HepG2 (cell line): Measurements from ENCODE around the gene TBC1D20. TPM values are rescaled to one million over a fixed set of nuclear protein-coding genes. Genes with fewer than 3 reads are reported as not detected.

Source experiments
- BRD4 ChIP-seq: sonication (generic); formaldehyde crosslinking; IDR thresholded peaks from 2 replicates; pipeline ENCODE4 v1.4.0; 2020; ENCODE audit warnings: missing genetic modification reagents
- CEBPB ChIP-seq: IDR thresholded peaks from 2 replicates; pipeline ENCODE4 v1.6.1; 2011; ENCODE audit warnings: low read depth, low read length, improper control_type of control experiment, borderline replicate concordance
- DNMT3B ChIP-seq: conservative IDR thresholded peaks from 2 replicates; pipeline ENCODE4 v1.6.1; 2016; ENCODE audit warnings: missing biosample characterization, control low read depth
- NRL ChIP-seq: sonication (generic); formaldehyde crosslinking; IDR thresholded peaks from 2 replicates; pipeline ENCODE4 v1.5.0; 2020; ENCODE audit warnings: missing genetic modification reagents, mild to moderate bottlenecking, moderate library complexity, borderline replicate concordance
- ZNF598 ChIP-seq: sonication (generic); formaldehyde crosslinking; IDR thresholded peaks from 2 replicates; pipeline ENCODE4 v1.5.1; 2020; ENCODE audit warnings: mild to moderate bottlenecking, missing genetic modification reagents, borderline replicate concordance
- polyA plus RNA-seq, 8 experiments: library from polyadenylated mRNA; depleted of rRNA in 3 of 8; stranded (reverse) in 7 of 8; unstranded in 1 of 8; fragments of >200 nt; fragmentation: Illumina TruSeq in 4 of 8; extraction: Trizol in 4 of 8; gene quantifications; 2 replicates each; pipeline versions ENCODE4 v1.2.1 to v1.2.3, GENCODE V29; 2011 to 2016; ENCODE audit warnings: low read depth in 4 of 8, missing spikeins in 1 of 8, mixed read lengths in 1 of 8; ENCODE audit not compliant: insufficient read depth in 1 of 8
- total RNA-seq, 5 experiments: library from RNA; depleted of rRNA; stranded (reverse); fragments of >200 nt; fragmentation: Illumina TruSeq; extraction: Trizol; gene quantifications; 2 replicates each; pipeline ENCODE4 v1.2.3, GENCODE V29; 2016; ENCODE audit warnings: low read depth in 1 of 5
- TF ChIP-seq, protein P1 (sequence below): IDR thresholded peaks from 2 replicates; pipeline ENCODE4 v1.6.1; 2018; ENCODE audit warnings: missing genetic modification reagents
- TF ChIP-seq, protein P2 (sequence below): sonication (generic); formaldehyde crosslinking; IDR thresholded peaks from 2 replicates; pipeline ENCODE4 v1.4.0; 2020; ENCODE audit warnings: missing genetic modification reagents
- TF ChIP-seq, protein P3 (sequence below): sonication (generic); formaldehyde crosslinking; conservative IDR thresholded peaks from 2 replicates; pipeline ENCODE4 v1.8.1; 2023; ENCODE audit warnings: missing genetic modification reagents

TBC1D20 gene
- total and polyA plus RNA-seq, 2 of the 13 experiments (the other 11 are each of a cell fraction or from before 2014, with no cell fraction given), result 36.6 to 47.1 TPM

DNA sequence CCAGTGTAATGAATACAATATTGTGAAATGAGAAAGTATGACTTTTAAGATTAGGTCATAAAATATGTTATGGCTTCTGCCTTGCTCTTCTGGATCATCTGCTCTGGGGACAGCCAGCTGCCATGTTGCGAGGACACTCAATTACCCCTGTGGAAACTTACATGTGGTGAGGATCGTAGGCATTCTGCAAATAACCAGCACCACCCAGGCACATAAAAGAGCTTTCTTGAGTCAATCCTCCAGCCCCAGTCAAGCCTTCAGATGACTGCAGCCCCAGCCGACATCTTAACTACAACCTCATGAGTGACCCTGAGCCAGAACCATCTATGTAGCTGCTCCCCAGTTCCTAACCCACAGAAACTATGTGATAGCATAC, 58.8 kb downstream of the TBC1D20 start (continued):
- TF ChIP-seq, protein P1, sequence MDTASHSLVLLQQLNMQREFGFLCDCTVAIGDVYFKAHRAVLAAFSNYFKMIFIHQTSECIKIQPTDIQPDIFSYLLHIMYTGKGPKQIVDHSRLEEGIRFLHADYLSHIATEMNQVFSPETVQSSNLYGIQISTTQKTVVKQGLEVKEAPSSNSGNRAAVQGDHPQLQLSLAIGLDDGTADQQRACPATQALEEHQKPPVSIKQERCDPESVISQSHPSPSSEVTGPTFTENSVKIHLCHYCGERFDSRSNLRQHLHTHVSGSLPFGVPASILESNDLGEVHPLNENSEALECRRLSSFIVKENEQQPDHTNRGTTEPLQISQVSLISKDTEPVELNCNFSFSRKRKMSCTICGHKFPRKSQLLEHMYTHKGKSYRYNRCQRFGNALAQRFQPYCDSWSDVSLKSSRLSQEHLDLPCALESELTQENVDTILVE (CRISPR knock-in tag), result no peak
- 0 out of 2 replicates have a peak, but pooled peaks have one; percentile 7 for TF ChIP-seq ZNF598 (CRISPR knock-in tag)
- 0 out of 2 replicates have a peak, but pooled peaks have one; percentile 19 for TF ChIP-seq CEBPB
- TF ChIP-seq BRD4 (CRISPR knock-in tag), result 0 out of 2 replicates have a peak, but pooled peaks have one; percentile 9
- TF ChIP-seq NRL, result no peak
- TF ChIP-seq, protein P2, sequence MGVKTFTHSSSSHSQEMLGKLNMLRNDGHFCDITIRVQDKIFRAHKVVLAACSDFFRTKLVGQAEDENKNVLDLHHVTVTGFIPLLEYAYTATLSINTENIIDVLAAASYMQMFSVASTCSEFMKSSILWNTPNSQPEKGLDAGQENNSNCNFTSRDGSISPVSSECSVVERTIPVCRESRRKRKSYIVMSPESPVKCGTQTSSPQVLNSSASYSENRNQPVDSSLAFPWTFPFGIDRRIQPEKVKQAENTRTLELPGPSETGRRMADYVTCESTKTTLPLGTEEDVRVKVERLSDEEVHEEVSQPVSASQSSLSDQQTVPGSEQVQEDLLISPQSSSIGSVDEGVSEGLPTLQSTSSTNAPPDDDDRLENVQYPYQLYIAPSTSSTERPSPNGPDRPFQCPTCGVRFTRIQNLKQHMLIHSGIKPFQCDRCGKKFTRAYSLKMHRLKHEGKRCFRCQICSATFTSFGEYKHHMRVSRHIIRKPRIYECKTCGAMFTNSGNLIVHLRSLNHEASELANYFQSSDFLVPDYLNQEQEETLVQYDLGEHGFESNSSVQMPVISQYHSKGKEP, result no peak
- peak; percentile 50; the same call in 1 of the 2 replicates for TF ChIP-seq DNMT3B (CRISPR knock-in tag)
- TF ChIP-seq, protein P3, sequence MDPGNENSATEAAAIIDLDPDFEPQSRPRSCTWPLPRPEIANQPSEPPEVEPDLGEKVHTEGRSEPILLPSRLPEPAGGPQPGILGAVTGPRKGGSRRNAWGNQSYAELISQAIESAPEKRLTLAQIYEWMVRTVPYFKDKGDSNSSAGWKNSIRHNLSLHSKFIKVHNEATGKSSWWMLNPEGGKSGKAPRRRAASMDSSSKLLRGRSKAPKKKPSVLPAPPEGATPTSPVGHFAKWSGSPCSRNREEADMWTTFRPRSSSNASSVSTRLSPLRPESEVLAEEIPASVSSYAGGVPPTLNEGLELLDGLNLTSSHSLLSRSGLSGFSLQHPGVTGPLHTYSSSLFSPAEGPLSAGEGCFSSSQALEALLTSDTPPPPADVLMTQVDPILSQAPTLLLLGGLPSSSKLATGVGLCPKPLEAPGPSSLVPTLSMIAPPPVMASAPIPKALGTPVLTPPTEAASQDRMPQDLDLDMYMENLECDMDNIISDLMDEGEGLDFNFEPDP (CRISPR knock-in tag), result no peak
